ENCODE data around the gene CYP4F8.

GRCh38 chr19:15663247-15663646 is 48.2 kb downstream of the CYP4F8 start:
- TF ChIP-seq CTCF (conservative IDR thresholded peaks at IDR 0.05; ENCODE audit: low read length) (no peak), EZH2phosphoT487 (IDR thresholded peaks at IDR 0.05; ENCODE audit: borderline replicate concordance, low read depth, low read length) (no peak)
